ENCODE measurements around the gene DAGLA. TPM values are rescaled to one million over a fixed set of nuclear protein-coding genes. Genes with fewer than 3 reads are reported as not detected.

DAGLA gene
- total and polyA plus RNA-seq, 8 donors = 3.7 to 6.9 (median 5.2) TPM

DNA sequence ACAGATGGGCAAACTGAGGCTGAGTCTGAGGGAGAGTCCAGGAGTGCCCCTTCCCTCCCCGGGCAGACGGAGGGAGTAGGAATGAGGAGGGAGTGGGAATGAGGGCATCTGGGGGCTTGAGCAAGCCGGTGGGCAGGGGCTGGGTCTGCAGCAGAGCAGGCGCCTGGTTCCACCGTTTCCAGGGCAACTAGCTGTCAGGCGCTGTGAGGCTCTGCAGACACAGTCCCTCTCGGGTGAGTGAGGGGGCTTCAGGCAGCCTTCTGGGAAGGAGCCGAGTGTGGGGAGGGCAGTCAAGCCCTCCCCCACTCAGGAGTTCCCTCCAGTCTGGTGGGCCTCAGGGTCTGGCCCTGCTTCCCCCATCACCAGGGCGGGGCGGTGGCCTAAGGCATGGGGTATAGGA lies 93.2 kb downstream of the DAGLA start:
- ATAC-seq = no peak
- TF ChIP-seq CTCF (IDR thresholded peaks at IDR 0.05) = no peak
- peaks cover 22 to 30% (median 23%) of the 10 kb centered on the region in 3 donors for H3K4me1 ChIP-seq
- no peak overlapping the region for H3K27ac ChIP-seq
- 86 to 88% methylated on average over 8 to 10 of the region's 10 CpGs for WGBS, 2 donors
- peak in 1 of 6 donors; percentile 45 for DNase-seq
- H3K4me3 ChIP-seq = no peak overlapping the region
- no peak for FAIRE-seq
- H3K27me3 ChIP-seq = no peaks in the 10 kb centered on the region
- no peaks in the 10 kb centered on the region for H3K9me3 ChIP-seq
- H3K36me3 ChIP-seq = peaks cover 0 to 5% (median 0%) of the 10 kb centered on the region in 3 donors
- intact Hi-C loops (cut with DNase I) = no loop called here

DNA sequence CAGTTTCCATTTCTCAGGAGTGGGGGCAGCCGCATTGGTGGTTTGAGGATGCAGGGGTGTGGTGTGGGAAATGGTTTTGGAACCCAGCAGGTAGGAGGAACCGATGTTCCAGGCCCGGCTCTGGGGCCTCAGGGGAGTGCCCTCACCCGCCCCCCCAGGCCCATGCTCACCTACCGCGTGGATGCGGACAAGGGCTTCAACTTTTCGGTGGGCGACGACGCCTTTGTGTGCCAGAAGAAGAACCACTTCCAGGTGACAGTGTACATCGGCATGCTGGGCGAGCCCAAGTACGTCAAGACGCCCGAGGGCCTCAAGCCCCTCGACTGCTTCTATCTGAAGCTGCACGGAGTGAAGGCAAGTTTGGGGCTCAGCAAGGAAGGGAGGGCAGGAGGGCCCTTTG lies 93.6 kb downstream of the DAGLA start:
- intact Hi-C loops (cut with DNase I) = no loop called here
- Histone ChIP-seq H3K27ac (no peak overlapping the region), H3K4me3 (no peak overlapping the region), H3K4me1 (peaks cover 17 to 25% (median 19%) of the 10 kb centered on the region in 3 donors), H3K9me3 (no peaks in the 10 kb centered on the region), H3K27me3 (no peaks in the 10 kb centered on the region), H3K36me3 (peaks cover 0 to 9% (median 0%) of the 10 kb centered on the region in 3 donors)
- 91 to 94% methylated on average over 18 of the region's 18 CpGs for WGBS, 2 donors
- DNase-seq = peak in 1 of 6 donors; percentile 72
- no peak for FAIRE-seq
- no peak for ATAC-seq
- TF ChIP-seq CTCF (IDR thresholded peaks at IDR 0.05) = no peak

DNA sequence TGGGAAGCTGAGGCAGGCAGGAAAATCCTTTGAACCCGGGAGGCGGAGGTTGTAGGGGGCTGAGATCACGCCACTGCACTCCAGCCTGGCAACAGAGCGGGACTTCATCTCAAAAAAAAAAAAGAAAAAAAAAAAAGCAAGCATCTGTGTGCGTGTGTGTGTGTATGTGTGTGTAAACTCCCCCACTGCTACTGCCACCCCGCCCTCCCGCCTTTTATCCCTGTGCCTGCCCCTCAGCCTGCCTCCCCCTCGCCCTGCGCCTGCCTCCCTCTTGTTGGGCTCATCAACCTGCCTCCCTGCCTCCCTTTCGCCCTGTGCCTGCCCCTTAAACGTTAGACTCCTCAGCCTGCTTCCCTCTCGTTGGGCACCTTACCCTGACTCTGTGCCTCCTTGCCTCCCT lies 94.2 kb downstream of the DAGLA start:
- no peak overlapping the region for H3K4me3 ChIP-seq
- ATAC-seq = no peak
- H3K9me3 ChIP-seq = no peaks in the 10 kb centered on the region
- TF ChIP-seq CTCF (IDR thresholded peaks at IDR 0.05) = no peak
- intact Hi-C loops (cut with DNase I) = no loop called here
- H3K27ac ChIP-seq = no peak overlapping the region
- H3K36me3 ChIP-seq = peaks cover 0 to 15% (median 0%) of the 10 kb centered on the region in 3 donors
- 90% methylated on average over 8 to 12 of the region's 12 CpGs for WGBS, 2 donors
- H3K27me3 ChIP-seq = no peaks in the 10 kb centered on the region
- H3K4me1 ChIP-seq = peaks cover 11 to 19% (median 13%) of the 10 kb centered on the region in 3 donors
- no peak for FAIRE-seq
- DNase-seq = peak in 2 of 6 donors; percentile 11 to 41

DNA sequence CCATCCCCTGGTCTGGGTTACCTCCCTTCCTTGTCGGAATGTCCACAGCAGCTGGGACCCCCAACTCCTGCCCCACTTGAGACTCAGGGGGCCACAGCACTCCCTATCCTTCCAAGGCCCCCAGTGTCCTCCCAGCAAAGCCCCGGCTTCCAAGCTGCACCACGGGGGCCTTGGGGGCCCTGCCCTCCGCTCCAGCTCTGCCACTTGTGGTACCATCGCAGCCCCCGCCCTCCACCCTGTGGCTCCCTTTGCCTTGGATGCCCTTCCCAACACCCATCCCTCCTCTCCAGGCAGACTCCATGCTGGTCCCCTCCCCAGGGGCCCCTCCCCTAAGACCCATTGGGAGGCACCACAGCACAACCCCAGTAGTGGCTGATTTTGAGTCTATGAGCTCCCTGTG lies 94.9 kb downstream of the DAGLA start:
- peaks cover 0 to 19% (median 0%) of the 10 kb centered on the region in 3 donors for H3K36me3 ChIP-seq
- H3K9me3 ChIP-seq = no peaks in the 10 kb centered on the region
- no peak for TF ChIP-seq CTCF (IDR thresholded peaks at IDR 0.05)
- H3K4me1 ChIP-seq = peaks cover 8 to 15% (median 13%) of the 10 kb centered on the region in 3 donors
- intact Hi-C loops (cut with DNase I) = no loop called here
- no peak overlapping the region for H3K4me3 ChIP-seq
- no peaks in the 10 kb centered on the region for H3K27me3 ChIP-seq
- 94 to 97% methylated on average over 6 of the region's 6 CpGs for WGBS, 2 donors
- no peak for ATAC-seq
- no peak overlapping the region for H3K27ac ChIP-seq
- peak in 2 of 6 donors; percentile 37 to 62 for DNase-seq
- FAIRE-seq = no peak

Measured in pancreas (tissue), 10 donors.